ENCODE measurements around the gene CAPZB.

The CAPZB gene

DNA sequence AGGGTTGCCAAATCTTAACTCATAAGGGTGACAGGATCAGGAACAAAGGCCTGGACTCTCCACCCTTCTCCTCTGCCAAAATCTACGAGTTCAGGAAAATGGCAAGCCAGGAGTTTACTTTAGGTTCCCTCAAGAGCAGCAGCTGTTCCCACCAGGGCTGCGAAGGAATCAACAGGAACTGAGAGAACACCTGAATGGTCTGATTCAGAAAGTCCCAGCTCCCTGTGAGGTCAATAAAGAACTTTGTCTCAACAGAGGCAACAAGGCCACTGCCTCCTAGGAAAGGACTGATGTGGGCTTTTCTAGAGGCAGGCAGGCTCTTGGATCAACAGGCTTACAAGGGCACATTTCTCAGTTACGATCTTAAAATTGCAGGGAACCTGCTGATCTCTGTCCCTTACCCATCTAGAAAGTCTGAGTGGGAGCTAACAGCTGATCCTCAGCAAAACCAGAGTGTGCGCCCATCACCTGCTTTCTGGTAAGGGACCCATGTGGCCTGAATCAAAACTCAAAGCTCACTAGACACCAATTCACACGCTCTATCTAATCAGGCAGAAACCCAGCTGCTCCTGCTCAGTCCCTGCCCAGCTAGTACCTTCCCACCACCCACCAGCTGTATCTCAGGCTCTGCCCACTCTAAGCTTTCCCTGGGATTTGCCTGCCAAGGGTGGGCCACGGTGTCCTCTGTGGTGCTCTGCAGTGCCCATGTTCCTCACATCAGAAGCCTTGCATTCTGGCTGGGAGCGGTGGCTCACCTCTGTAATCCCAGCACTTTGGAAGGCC is 83.1 kb downstream of the CAPZB start:
- TF ChIP-seq FOXP2 (optimal IDR thresholded peaks at IDR 0.05; ENCODE audit: borderline replicate concordance, extremely low read depth, extremely low read length, insufficient read depth) (no peak), POLR2AphosphoS5 (IDR thresholded peaks at IDR 0.05; ENCODE audit: low read depth, low read length) (no peak), TAF1 (IDR thresholded peaks at IDR 0.05; ENCODE audit: borderline replicate concordance, insufficient read depth, low read length) (no peak), SIN3A (IDR thresholded peaks at IDR 0.05; ENCODE audit: borderline replicate concordance, insufficient read depth, low read length) (no peak)
- TF ChIP-seq, protein P1, sequence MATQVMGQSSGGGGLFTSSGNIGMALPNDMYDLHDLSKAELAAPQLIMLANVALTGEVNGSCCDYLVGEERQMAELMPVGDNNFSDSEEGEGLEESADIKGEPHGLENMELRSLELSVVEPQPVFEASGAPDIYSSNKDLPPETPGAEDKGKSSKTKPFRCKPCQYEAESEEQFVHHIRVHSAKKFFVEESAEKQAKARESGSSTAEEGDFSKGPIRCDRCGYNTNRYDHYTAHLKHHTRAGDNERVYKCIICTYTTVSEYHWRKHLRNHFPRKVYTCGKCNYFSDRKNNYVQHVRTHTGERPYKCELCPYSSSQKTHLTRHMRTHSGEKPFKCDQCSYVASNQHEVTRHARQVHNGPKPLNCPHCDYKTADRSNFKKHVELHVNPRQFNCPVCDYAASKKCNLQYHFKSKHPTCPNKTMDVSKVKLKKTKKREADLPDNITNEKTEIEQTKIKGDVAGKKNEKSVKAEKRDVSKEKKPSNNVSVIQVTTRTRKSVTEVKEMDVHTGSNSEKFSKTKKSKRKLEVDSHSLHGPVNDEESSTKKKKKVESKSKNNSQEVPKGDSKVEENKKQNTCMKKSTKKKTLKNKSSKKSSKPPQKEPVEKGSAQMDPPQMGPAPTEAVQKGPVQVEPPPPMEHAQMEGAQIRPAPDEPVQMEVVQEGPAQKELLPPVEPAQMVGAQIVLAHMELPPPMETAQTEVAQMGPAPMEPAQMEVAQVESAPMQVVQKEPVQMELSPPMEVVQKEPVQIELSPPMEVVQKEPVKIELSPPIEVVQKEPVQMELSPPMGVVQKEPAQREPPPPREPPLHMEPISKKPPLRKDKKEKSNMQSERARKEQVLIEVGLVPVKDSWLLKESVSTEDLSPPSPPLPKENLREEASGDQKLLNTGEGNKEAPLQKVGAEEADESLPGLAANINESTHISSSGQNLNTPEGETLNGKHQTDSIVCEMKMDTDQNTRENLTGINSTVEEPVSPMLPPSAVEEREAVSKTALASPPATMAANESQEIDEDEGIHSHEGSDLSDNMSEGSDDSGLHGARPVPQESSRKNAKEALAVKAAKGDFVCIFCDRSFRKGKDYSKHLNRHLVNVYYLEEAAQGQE (IDR thresholded peaks at IDR 0.05; ENCODE audit: insufficient read depth in 1 of 2, low read depth in 2 of 2, low read length in 2 of 2), result no peak

- TF ChIP-seq, protein P1 (IDR thresholded peaks at IDR 0.05; ENCODE audit: insufficient read depth in 1 of 2, low read depth in 2 of 2, low read length in 2 of 2), result no peak
- TF ChIP-seq TAF1 (IDR thresholded peaks at IDR 0.05; ENCODE audit: borderline replicate concordance, insufficient read depth, low read length) (no peak), POLR2AphosphoS5 (IDR thresholded peaks at IDR 0.05; ENCODE audit: low read depth, low read length) (no peak), FOXP2 (optimal IDR thresholded peaks at IDR 0.05; ENCODE audit: borderline replicate concordance, extremely low read depth, extremely low read length, insufficient read depth) (no peak), SIN3A (IDR thresholded peaks at IDR 0.05; ENCODE audit: borderline replicate concordance, insufficient read depth, low read length) (no peak)
These were observed 83.8 kb downstream of the CAPZB start for GRCh38 chr1:19401535-19401889.

GRCh38 chr1:19400875-19401534 is 84.3 kb downstream of the CAPZB start:
- TF ChIP-seq, protein P1 (IDR thresholded peaks at IDR 0.05; ENCODE audit: insufficient read depth in 1 of 2, low read depth in 2 of 2, low read length in 2 of 2), result no peak
- TF ChIP-seq FOXP2 (optimal IDR thresholded peaks at IDR 0.05; ENCODE audit: borderline replicate concordance, extremely low read depth, extremely low read length, insufficient read depth), result no peak
- no peak for TF ChIP-seq SIN3A (IDR thresholded peaks at IDR 0.05; ENCODE audit: borderline replicate concordance, insufficient read depth, low read length)
- TF ChIP-seq POLR2AphosphoS5 (IDR thresholded peaks at IDR 0.05; ENCODE audit: low read depth, low read length), result no peak
- no peak for TF ChIP-seq TAF1 (IDR thresholded peaks at IDR 0.05; ENCODE audit: borderline replicate concordance, insufficient read depth, low read length)

GRCh38 chr1:19400192-19400611 is 85.1 kb downstream of the CAPZB start:
- TF ChIP-seq POLR2AphosphoS5 (IDR thresholded peaks at IDR 0.05; ENCODE audit: low read depth, low read length), result no peak
- TF ChIP-seq FOXP2 (optimal IDR thresholded peaks at IDR 0.05; ENCODE audit: borderline replicate concordance, extremely low read depth, extremely low read length, insufficient read depth), result no peak
- no peak for TF ChIP-seq TAF1 (IDR thresholded peaks at IDR 0.05; ENCODE audit: borderline replicate concordance, insufficient read depth, low read length)
- TF ChIP-seq, protein P1 (IDR thresholded peaks at IDR 0.05; ENCODE audit: insufficient read depth in 1 of 2, low read depth in 2 of 2, low read length in 2 of 2), result no peak
- TF ChIP-seq SIN3A (IDR thresholded peaks at IDR 0.05; ENCODE audit: borderline replicate concordance, insufficient read depth, low read length), result no peak
